GM19467 (cell line): Measurements from ENCODE around the gene SPART.

ENCODE experiments used
- ATAC-seq: cut with Tn5 transposase; IDR thresholded peaks from one replicate; pipeline ENCODE4 v1.9.1; 2021; ENCODE audit warnings: mild to moderate bottlenecking, moderate library complexity; ENCODE audit not compliant: unreplicated experiment

SPART gene, protein sequence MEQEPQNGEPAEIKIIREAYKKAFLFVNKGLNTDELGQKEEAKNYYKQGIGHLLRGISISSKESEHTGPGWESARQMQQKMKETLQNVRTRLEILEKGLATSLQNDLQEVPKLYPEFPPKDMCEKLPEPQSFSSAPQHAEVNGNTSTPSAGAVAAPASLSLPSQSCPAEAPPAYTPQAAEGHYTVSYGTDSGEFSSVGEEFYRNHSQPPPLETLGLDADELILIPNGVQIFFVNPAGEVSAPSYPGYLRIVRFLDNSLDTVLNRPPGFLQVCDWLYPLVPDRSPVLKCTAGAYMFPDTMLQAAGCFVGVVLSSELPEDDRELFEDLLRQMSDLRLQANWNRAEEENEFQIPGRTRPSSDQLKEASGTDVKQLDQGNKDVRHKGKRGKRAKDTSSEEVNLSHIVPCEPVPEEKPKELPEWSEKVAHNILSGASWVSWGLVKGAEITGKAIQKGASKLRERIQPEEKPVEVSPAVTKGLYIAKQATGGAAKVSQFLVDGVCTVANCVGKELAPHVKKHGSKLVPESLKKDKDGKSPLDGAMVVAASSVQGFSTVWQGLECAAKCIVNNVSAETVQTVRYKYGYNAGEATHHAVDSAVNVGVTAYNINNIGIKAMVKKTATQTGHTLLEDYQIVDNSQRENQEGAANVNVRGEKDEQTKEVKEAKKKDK

DNA sequence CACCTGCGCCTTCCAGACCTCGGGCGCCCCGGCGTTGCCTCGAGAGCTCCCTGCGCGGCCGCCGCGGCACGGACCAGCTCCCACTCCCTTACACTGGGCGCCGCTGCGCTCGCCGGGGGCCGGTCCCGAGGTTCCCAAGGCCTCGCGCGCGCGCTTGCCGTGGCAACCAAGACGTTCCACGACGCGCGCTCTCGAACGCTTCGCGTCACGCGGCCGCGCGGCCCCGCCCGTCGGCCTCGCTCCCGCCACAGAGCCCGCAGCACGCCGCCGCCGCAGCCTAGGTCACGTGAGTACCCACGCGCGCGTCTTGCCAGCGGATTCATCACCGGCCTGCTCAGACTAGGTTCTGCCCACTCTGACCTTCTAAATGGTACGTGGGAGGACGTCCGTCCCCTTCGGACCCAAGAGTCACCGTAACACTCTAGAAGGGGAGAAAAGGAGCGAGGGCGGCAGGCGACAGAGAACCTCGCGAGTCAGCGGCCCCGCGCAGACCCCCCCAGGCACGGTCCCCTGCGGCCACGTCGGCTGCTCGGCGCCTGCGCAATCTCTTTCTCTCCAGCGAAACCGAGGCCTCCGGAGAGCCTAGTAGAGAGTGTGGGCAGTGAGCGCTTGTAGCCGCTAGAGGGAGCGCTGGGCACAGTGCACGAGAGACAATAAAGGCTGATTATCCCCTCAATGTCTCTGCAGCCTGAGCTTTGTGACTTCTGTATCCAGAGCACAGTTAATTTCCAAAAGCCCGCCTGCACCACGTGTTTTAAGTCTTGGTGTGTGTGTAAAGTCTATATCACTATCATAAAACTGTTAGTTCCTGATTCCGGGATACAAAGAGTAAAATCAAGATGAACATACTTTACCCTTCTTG is at the start of gene SPART:
SPART (minus strand) TSS at position 173 of the 862 bp plus-strand sequence. CDS start 10,564 bp downstream, outside the sequence.
- peak; percentile 96 for ATAC-seq

- ATAC-seq: no peak
These were observed 49.1 kb upstream of the SPART start for GRCh38 chr13:36395280-36395679.

GRCh38 chr13:36385489-36385888 is 39.3 kb upstream of the SPART start:
- ATAC-seq: no peak

GRCh38 chr13:36382030-36382429 is 35.8 kb upstream of the SPART start:
- no peak for ATAC-seq

- ATAC-seq: no peak
These were observed 31.8 kb upstream of the SPART start for GRCh38 chr13:36377826-36378468.

DNA sequence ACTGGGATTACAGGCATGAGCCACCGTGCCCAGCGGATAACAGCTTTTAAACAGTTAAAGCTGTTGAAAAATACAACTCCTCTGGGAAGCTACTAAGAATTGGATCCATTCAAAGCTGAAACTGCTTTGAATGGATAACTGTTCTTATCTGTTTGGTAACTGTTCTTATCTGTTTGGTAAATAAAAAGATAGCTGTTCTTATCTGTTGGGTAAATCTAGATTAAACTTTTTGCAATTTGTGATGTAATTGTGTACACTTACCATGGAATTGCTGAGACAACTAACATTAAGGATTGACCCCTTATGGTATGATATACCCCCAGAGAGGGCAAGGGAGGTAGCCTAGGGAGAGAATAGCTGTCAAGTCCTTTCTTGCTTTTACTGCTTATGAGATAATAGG is 27.9 kb upstream of the SPART start:
- ATAC-seq: no peak

GRCh38 chr13:36371185-36371584 is 25.0 kb upstream of the SPART start:
- no peak for ATAC-seq

GRCh38 chr13:36370108-36370429 is 23.9 kb upstream of the SPART start:
- ATAC-seq: no peak

DNA sequence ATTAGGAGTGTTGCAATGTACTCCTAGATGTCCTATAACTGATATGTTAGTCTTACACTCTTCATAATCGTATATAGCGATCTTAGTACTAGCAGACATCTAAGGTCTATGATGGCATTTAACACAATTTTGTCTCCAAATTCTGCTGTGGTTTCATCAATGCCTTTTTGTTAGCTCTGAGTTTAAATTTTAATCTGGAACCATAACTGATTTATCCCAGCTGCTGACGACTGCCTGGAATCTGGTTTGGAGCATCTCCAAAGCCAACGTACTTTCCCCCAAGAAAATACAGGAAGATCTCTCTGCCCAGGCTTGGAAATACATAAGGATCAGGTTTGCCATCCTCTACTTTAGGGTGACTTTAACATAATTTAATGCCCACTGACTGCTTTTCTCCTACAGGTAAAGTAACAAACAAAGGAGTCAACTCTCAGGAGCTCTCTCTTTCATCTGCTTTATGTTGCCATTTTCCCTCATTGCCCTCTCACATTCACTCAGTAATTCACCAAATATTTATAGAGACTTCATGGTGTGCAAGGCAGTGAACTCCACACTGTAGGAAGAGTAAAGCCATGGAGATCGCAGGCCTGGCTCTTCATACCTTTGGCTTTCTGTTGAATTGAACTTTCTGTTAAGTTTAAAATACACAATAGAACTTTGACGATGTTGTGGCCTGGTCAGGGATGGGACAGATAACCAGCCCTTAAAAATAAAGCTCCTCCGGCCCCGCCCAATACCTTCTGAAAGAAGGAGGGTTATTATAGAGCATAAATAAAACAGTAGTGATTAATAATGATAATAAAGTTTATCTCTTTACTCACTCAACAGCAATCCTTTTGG is 23.3 kb upstream of the SPART start:
- no peak for ATAC-seq

DNA sequence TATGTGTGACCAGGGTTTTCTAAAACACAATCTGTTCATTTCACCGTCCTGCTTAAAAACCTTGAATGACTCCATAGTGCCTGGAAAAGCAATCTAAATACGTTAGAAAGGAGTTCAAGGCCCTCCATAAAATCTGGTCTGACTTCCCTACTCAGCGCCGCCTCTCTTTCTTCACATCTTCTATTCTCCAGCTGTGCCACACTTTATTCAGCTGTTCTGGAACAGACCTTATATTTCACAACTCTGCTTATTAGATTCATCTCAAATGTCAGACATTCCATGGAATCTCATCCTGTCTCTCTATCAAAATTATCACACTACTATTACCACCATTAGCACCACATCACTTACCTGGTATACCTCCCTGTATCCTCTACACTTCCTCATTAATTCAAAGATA is 19.8 kb upstream of the SPART start:
- ATAC-seq: no peak

DNA sequence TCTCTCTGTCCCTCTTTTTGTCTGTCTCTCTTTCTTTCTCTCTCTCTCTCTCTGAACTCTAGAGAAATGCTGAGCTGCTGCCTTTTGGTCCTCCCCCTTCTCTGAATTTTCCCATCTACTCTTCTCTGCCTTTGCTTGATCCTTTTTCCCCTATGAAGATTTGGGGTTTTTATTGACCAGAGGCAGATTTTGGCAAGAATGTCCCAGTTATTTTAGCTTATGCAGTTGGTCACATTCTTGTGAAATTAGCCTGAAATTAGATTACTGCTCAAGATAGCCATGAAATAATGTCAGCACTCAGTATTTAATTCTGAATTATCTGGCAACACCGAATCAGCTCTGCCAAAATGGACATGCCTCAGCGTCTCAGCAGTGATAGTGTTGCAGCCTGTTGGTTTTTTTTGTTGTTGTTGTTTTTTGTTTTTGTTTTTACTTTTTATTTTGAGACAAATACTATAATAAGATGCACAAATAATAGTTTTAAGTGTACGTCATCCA is 17.2 kb upstream of the SPART start:
- no peak for ATAC-seq

DNA sequence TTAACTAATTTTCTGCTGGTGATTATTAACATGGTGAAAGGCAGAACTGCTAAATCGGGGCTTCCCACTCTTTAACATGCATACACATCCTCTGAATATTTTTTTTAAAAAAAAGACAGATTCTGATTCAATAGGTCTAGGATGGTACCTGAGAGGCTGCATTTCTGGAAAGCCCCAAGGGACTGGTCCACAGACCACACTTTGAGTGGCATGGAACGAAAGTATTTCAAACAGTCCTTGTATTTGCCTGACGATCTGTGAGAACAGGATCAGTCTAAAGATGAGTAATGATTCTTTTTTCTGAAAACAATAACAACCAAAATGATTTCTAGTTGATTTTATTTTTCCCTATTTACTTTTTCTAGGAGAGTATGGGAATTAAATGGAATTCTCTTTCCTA is 16.7 kb upstream of the SPART start:
- no peak for ATAC-seq

GRCh38 chr13:36362251-36362650 is 16.1 kb upstream of the SPART start:
- no peak for ATAC-seq

GRCh38 chr13:36360903-36361302 is 14.7 kb upstream of the SPART start:
- no peak for ATAC-seq

DNA sequence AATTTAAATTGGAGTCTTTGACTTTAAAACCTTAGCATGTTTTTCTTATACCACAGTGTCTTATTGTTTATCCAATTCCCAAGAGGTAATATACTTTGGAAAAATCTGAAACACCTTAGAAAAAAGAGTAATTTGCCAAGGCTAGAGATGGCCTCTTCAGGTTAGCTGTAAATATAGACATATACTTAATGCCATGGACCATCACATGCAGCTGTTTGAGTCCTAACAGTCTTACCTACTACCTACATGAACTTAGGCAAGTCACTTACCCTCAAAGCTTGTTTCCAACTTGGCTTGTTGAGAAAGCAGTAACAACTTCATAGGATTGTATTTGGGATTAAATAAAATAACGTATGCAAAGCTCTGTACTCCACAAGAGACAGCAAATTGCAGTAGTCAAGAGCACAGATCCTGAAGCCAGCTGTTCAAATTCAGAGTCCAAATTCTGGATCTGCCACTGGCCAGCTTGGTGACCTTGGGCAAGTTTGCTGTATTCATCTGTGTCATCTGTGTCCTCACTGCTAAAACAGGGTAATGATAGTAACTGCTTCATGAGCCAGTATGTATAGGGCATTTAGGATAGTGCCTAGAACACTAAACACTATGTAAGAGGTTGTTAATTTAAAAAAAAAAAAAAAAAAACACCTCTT is 13.2 kb upstream of the SPART start:
- no peak for ATAC-seq

- no peak for ATAC-seq
These were observed 12.1 kb upstream of the SPART start for GRCh38 chr13:36358175-36358718.

GRCh38 chr13:36357692-36358091 is 11.5 kb upstream of the SPART start:
- ATAC-seq: no peak

GRCh38 chr13:36357231-36357630 is 11.0 kb upstream of the SPART start:
- no peak for ATAC-seq

GRCh38 chr13:36356058-36356457 is 9.9 kb upstream of the SPART start:
- ATAC-seq: no peak
